ENCODE data around the gene CDY1. TPM values are rescaled to one million over a fixed set of nuclear protein-coding genes. Genes with fewer than 3 reads are reported as not detected.
"Not testable (repeated sequence)": the region's sequence is repeated elsewhere in the genome, so short reads cannot be mapped to it uniquely, and the experiment has no call there.

Gene CDY1
- not detected for polyA plus RNA-seq (ENCODE audit: insufficient read length)

GRCh38 chrY:25621817-25622216, at the start of gene CDY1:
Gene CDY1 (plus strand): TSS chrY:25622117. CDS start chrY:25622443, 326 bp downstream.
- not testable (repeated sequence) for DNase-seq (ENCODE audit: low read depth)

- DNase-seq (ENCODE audit: low read depth): not testable (repeated sequence)
Measured at GRCh38 chrY:25593336-25593735, 28.6 kb upstream of the CDY1 start.

DNA sequence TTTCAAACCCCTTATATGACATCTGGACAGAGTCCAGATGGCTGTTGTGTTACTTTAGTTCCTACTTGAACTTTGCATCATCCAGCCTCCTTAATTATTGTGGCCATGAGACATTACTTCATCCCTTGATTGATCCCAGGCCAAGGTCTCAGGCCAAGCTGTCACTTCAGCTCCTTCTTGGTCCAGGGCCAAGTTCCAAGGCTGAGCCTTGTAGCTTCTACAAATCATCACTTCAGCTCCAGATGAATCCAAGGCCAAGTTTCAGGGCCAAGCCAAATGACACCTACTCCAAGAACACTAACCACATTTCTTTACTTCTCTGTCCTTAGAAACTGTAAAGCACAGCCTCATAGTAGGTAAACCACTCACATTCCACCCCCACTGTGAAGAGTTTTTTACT, 1.7 kb upstream of the CDY1 start:
- DNase-seq (ENCODE audit: low read depth): not testable (repeated sequence)

DNA sequence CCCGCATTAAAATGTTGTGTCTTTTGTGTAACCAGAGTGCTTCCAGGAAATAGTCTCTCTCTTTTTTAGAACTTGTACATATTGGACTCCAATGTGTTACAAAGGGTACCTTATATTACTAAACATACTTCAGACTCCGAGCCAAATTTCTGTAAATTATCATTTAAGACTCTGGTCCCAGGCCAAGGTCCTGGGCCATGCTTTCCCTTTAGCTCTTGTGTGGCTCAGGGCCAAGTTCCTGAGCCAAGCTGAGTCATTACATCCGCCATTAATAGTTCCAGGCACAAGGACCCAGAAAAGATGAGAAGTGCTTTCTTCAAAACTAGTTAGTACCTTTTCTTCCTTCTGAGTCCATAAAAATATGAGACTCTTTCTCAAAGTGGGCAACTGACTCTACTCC, 4.6 kb downstream of the CDY1 start:
- not testable (repeated sequence) for DNase-seq (ENCODE audit: low read depth)

GRCh38 chrY:25630383-25631112, 8.6 kb downstream of the CDY1 start:
- not testable (repeated sequence) for DNase-seq (ENCODE audit: low read depth)

- DNase-seq (ENCODE audit: low read depth): not testable (repeated sequence)
Measured at GRCh38 chrY:25639852-25640251, 17.9 kb downstream of the CDY1 start.

DNA sequence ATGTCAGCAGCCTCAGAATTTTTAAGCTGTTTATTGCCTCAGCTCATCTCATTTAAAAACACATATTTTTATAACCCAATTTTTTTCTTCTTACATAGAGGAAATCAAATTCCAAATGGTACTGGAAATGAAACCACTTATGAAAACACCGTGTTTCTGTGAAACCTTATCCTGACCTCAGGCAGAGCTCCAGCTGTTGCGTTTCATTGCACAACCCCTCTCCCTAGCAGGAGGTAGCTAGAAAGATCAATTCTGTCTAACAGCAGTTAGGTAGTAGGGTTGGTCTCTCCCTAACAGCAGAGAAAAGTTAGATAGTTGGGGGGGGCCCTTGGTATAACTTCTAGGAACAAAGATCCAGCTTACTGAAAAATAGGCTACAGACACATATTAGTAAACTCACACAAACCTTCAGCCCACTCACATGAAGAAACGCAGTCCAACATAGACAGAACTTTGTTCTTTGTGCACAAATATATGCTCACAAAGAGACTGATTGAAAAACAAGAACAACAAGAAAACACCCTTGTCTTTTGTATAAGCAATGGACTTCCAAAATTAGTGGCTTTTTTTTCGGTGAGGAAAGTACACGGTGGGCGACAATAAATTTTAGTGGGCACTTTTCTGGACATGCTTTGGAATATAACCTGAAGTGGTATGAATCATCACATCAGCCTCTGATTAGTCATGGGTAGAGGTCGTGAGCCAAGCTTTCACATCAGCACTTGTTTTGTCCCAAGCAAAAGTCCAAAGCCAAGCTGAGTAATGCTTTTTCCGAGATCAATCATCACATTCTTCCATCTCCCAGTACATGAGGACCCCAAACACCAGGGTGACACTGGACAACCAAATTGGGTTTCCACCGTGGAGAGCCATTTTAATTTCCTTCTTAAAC, 21.4 kb downstream of the CDY1 start:
- not testable (repeated sequence) for DNase-seq (ENCODE audit: low read depth)
